HG02571 (cell line): ENCODE results near the gene MMP14.
"Not testable (repeated sequence)": the region's sequence is repeated elsewhere in the genome, so short reads cannot be mapped to it uniquely, and the experiment has no call there.

Experiments used
- ATAC-seq: cut with Tn5 transposase; IDR thresholded peaks from one replicate; pipeline ENCODE4 v1.9.1; 2021; ENCODE audit warnings: mild to moderate bottlenecking, moderate library complexity; ENCODE audit not compliant: unreplicated experiment

MMP14 gene

DNA sequence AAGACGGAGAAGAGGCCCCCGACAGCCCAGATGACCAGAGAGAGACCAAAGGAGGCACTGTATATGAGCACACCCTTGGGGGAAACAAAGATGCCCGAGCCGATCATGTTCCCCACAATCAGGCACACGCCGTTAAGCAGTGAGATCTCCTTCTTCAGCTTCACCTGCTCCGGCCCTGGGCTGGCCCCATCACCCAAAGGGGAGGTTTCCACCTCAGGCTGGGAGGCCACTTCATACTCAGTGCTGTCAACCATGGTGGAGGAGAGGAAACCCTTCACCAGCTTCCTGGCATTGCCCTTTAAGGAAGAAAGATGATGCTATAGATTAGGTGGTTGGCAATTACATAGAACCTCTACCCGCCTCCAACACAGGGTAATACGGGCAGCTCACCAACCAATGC lies 23.2 kb upstream of the MMP14 start:
- no peak for ATAC-seq

DNA sequence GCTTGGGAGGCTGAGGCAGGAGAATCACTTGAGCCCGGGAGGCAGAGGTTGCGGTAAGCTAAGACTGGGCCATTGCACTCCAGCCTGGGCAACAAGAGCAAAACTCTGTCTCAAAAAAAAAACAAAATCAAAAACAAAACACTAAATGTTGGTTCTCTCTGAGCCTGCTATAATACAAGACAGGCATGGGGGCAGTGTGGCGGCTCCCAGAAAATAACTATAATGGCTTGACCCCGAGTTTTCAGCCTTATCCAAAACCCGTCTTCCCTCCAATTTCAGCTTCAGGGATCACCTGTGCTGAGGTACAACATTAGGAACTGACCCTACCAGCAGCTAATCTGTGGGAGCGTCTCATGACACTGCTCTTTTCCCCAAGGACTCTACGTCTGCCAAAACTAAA lies 22.0 kb upstream of the MMP14 start:
- no peak for ATAC-seq

DNA sequence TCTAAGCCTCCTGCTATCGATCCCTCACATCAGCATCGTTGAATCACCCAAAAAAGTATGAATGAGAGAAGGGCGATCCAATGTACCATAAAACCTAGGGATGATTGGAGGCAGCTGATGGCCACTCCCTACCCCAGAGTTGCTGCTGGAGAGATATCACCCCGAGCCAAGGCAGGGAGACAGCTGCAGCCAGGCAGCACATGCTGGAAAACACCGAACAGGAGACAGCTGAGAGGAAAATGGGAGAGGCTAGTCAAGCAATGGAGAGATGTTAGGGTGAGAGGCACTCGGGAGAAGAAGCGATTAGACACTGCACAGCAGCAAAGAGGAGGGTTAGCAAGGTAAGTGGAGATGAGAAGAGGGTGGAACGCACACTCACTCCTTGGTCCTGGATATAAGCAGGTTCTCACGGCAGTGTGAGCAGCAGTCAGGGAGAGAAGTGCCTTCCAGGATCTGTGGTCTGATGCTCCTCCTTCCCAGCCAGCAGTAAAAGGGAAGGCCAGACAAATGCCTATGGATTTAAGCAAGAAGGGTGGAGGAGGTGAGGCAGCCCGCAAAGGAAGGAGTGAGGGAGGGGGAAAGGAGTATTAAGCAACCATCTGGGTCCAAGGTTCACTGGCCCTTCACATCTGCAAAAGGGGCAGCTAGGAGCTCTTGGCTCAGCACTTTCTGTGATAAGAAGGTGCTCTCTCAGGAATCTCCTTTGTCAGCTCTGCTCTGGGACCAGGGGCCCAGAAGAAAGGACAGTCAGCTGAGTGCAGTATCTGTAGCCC lies 21.3 kb upstream of the MMP14 start, which contains the start of gene SLC7A7:
Gene SLC7A7 (minus strand): TSS at position 495 of the 773 bp plus-strand sequence. CDS start 2,037 bp downstream, outside the sequence.
- ATAC-seq = no peak

DNA sequence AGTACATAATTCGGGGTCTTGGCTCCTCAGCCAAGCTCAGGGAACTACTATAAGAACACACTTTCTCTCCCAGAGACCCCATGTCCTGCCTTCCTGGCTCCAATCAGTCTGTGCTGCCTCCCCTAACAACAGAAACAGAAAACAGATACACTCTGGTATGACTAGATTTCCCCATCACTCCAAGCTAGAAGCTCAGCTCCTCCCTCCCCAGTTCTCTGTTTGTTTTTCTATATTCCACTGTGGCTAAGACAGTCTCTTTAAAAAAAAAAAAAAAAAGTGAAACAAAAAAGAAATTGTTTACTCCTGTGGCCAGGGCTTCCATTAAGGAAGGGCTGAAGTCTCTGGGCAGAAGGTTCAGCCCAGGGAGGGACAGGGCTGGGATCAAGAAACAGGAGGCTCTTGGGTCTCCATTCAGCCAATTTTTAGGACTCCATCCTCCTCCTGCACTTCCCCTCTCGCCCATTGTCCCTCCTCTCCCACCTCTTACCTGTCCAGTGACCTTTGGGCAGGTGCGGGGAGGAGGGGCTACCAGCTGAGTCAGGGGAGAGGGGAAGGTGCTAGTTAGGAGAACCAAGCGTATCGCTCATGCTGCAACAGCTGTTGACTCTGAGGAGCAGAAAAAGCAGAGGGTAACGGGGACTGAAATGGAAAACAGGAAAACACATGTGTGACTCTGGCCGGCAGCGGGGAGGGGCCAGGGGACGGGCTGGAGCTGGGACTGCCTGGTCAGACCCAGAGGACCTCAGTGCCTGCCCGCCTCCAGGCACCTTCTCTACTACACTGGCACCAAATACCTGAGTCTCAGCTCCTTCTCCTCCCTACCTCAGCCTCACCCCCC lies 17.0 kb upstream of the MMP14 start:
- peak; percentile 40 for ATAC-seq

DNA sequence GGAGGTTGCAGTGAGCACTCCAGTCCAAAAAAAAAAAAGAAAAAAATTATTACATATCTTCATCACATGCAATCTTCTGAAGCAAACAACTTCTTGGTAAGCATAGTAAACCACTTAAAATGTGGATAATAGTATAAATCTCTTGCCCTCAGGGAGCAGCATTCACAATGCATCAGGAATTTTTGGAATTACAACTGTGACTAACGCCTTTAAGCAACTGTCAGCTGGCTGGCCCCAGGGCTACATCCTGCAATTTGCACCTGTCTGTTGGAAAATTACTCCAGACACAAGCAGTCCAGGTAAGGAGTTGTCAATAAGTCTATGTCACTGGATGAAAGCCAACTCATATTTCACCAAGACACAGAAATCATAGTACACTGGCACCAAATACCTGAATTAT lies 15.7 kb upstream of the MMP14 start:
- ATAC-seq = no peak

- no peak for ATAC-seq
Measured at GRCh38 chr14:22821193-22822015, 15.0 kb upstream of the MMP14 start.

DNA sequence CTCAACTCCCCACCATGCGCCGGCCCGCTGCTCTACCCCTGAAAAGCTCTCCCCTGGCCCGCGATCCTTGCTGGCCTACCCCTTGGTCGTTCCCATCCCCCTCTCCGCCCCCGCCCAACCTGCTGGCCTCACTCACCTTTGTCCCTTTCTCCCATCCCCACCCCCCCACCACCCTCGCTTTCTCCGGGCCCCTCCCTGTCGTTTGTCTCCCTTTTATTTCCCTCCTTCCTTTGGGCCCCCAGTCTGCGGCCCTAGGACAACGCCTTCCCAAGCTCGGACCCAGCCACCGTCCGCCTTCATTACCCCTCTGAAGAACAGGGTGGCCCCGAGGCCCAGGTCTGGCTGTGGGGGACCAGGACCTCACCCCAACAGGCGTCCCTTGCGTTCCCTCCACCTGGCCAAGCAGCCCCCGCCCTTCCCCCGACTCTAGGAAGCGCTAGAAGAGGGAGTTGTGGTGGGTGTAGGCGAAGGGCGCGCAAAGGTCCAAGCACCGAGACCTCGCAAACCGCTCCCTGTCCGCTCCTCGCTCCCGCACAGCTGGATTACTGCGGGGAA lies 14.3 kb upstream of the MMP14 start:
- no peak for ATAC-seq

DNA sequence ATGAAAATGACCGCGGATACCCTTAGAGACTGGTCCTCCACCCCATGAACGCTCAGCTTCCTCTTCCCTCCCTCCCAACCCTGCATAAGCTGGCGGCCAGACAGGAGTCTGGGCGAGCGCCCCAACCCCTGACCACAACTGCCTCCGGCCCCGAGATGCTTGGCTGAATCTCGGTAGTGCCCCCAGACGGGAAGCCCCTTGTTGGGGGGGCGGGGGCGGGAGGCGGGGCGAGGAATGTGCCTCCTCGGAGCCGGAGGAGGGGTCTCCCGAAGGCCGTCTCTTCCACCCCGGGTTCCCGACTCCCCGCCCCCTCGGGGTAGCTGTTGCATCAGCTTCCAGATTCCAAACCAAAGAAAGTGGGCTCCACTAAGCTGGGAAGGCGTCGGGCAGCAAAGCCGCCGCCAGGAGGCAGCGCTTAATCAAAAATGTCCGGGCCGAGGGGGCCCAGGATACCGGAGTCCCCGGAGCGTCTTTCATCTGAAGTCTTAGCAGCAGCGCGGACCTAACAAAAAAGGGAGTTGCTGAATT lies 13.8 kb upstream of the MMP14 start:
- no peak for ATAC-seq

DNA sequence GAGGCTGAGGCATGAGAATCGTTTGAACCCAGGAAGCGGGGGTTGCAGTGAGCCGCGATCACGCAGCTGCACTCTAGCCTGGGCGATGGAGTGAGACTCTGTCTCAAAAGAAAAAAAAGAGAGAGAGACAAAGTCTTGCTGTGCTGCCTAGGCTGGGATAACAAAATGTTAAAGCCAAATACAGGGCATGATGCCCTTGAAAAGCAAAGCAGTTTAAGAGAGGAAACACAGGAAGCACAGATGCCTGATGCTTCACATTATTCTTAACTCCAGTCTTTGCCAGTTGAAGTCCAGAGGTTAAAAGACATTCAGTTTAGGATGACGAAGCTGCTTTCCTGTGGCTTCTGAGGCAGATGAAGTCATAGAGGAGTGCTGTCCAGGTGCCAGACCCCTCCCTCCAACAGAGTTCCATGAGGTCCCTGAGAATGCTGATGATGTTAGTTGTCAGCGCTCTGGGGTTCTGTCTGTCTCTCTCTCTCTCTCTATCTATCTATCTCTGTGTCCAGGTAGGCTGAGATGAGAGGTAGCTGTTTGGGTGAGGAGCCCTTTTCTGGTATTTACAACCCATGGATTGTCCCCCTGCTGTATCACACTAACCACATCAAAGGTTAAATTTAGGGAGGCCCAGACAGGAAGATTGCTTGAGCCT lies 11.6 kb upstream of the MMP14 start:
- ATAC-seq = no peak

DNA sequence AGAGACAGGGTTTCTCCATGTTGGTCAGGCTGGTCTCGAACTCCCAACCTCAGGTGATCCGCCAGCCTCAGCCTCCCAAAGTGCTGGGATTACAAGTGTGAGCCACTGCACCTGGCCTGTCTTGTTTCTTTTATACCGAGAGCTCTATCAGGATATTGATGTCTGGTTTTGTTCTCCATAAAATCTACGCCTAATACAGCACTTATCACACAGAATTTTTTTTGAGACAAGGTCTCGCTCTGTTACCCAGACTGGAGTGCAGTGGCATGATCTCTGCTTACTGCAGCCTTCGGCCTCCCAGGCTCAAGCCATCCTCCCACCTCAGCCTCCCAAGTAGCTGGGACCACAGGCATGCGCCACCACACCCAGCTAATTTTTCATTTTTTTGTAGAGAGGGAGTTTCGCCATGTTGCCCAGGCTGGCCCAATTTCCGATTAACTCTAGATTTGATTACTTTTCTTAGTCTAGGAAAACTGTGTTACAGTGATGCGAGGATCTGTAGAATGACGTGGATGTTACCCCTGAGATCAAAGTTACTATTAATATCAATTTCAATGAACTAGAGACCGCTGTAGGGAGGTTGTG lies 7.2 kb upstream of the MMP14 start:
- not testable (repeated sequence) for ATAC-seq

GRCh38 chr14:22829661-22830442 lies 6.5 kb upstream of the MMP14 start, which contains the start of gene MRPL52:
MRPL52 (plus strand) TSS chr14:22829887; CDS start chr14:22829913, 26 bp downstream.
- peak; percentile 76 for ATAC-seq

- ATAC-seq = no peak
Measured at GRCh38 chr14:22830443-22831010, 5.9 kb upstream of the MMP14 start.

DNA sequence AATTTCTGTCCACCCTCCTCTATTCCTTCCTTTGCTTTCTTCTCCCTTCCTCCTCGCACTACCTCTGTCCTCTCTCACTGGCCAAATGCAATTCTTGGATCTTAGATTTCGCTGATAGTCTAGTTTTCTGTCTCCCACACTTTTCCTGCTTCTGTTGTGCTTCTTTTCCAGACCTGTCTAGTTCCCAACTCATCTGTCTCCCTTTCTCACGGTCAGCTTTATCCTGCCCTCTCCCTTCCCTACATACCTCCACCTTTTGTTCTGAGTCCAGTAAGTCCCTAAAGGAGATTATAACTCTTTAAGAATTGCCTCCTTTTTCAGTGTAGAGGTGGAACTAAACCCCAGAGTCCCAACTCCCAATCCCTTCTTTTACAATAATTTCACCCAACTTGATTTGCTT lies 880 bp upstream of the MMP14 start:
- no peak for ATAC-seq

DNA sequence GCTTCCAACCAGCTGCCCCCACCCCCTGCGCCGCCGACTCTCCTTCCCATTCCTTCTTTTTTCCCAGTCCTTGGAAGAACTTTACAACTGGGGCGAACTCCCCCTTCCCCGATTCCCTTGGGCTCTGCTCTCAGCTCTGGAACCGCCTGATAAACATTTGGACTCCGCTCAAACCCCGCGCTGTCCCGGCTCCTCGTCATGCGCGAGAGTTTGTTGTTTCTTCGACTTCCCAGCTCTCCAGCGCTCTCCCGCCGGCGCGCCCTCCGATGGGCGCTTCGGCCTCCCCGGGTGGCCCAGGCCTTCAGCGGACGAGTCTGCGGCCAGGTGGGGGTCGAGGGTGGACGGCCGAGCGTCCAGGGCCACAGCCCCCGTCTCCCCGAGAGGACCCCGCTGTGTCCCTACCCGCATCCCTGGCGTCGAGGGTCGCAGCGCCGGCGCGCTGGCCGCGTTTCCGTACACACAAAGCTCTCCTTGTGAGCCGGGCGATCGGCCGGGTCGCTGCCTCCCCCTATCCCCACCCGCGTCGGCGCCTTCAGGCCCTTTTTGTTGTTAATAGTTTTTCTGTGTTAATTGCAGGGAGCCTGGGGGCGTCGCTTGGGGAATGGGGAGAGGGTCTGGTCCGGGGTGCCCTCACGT lies 847 bp downstream of the MMP14 start:
- no peak for ATAC-seq

DNA sequence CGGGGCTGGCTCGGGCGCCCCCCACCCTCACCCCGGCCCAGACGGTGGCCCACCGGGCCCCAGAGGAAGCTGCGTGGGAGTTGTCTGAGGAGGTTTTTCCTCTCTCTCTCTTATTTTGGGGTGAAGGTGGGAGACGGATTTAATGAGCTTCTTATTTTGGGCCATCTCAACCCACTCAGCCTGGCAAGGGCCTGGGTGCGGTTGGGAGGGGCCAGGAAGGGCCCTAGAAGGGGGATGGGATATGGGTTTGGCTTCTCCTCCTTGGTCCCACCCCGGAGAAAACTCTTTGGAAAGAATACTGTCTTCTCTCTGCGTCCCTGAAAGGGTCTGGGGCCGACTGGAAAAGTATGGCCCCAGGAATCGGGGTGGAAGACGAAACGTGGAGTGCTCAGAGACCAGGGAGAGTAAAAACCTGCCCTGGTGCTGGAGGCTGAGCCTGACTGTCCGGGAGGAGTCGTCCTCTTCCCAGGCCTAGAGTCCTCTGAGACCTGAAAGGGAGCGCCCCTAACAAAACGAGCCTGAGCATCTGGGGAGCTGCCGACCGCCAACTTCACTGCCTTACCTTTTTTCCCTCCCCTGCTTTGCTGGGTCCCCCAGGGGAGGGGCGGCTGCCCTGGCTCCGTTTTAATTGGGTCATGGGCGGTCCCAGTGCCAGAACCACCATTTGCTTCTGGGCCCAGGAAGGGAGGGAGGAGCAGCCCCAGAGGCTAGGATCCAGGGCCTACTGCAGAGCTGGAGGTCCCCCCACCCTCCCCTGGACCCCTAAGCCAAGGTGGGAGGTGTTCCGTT lies 1.6 kb downstream of the MMP14 start:
- no peak for ATAC-seq

- no peak for ATAC-seq
Measured at GRCh38 chr14:22838631-22839041, 2.3 kb downstream of the MMP14 start.

DNA sequence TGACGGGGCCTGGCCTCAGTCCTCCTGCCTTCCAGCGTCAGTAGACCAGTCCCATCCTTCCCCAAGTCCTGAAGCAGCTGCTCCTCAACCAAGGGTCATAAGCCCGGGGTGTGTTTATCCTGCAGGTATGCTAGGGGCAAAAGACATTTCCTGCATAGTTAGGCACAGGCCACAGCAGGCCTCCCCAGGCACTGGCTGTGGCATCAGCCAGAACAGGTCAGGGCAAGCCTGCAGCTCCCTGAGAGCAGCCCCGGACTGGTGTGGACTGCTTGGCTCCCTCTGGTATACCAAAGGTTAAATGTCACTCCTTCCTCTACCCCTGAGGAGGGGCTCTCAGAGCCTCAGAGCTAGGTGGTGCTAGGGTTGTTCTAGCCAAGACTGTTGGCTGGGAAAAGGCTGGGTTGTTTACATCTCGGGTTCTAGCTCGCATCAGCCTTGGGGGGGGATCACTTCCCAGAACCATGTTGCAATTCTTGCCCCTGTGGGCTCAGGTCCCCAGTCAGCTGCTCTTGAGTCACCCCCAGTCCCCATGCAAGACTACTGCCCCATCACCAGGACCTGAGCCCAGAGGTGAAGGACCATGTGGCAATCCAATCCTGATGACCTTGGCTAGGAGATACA lies 2.9 kb downstream of the MMP14 start:
- ATAC-seq = no peak
